Peyer's patch (tissue), 4 donors: Measurements from ENCODE around the gene TBC1D2B. TPM values are rescaled to one million over a fixed set of nuclear protein-coding genes. Genes with fewer than 3 reads are reported as not detected.

ENCODE experiments used
- DNase-seq, 3 donors: peaks; one replicate each; pipeline ENCODE4 v3.0.0-alpha.2; 2017 to 2019
- H3K27ac ChIP-seq, 4 donors: fragments of 200-600 bp; sonication (generic); one replicate each; pipeline ENCODE4 v1.5.1; 2016 to 2019
- H3K27me3 ChIP-seq, 2 donors: fragments of 200-600 bp; sonication (generic); one replicate each; pipeline ENCODE4 v1.5.1; 2019
- H3K36me3 ChIP-seq, 3 donors: fragments of 200-600 bp; sonication (generic); one replicate each; pipeline ENCODE4 v1.5.1; 2016 to 2019
- H3K4me1 ChIP-seq, 4 donors: fragments of 200-600 bp; sonication (generic); one replicate each; pipeline ENCODE4 v1.5.1; 2016 to 2019
- H3K4me3 ChIP-seq, 4 donors: fragments of 200-600 bp; sonication (generic); 1 replicate in 3 of 4; 2 replicates in 1 of 4; pipeline ENCODE4 v1.5.1; 2016 to 2019; ENCODE audit warnings: mild to moderate bottlenecking in 1 of 4
- H3K9me3 ChIP-seq, 4 donors: fragments of 200-600 bp; sonication (generic); one replicate each; pipeline ENCODE4 v1.5.1; 2016 to 2019; ENCODE audit warnings: mild to moderate bottlenecking in 1 of 4
- POLR2A ChIP-seq, 2 donors: fragments of 450-650 bp; IDR thresholded peaks; one replicate each; pipeline ENCODE4 v1.5.1; 2017; ENCODE audit warnings: antibody characterized with exemption in 2 of 2, mild to moderate bottlenecking in 2 of 2, moderate library complexity in 2 of 2
- total RNA-seq, 4 donors: library from RNA; depleted of rRNA; stranded (reverse); fragments of >200 nt; gene quantifications; one replicate each; pipeline ENCODE4 v1.1.0, GENCODE V29; 2016
- TF ChIP-seq, protein P1 (sequence below), 6 experiments: fragments of 450-650 bp in 4 of 6; fragments of 200-600 bp in 2 of 6; sonication (generic) in 1 of 6; IDR thresholded peaks; one replicate each; pipeline ENCODE4 v1.5.1; 2017 to 2019; ENCODE audit warnings: antibody characterized with exemption in 6 of 6, mild to moderate bottlenecking in 3 of 6, moderate library complexity in 1 of 6

The TBC1D2B gene
- total RNA-seq, 4 donors from 2014 or later, result 52.9 to 94.9 (median 72.4) TPM

DNA sequence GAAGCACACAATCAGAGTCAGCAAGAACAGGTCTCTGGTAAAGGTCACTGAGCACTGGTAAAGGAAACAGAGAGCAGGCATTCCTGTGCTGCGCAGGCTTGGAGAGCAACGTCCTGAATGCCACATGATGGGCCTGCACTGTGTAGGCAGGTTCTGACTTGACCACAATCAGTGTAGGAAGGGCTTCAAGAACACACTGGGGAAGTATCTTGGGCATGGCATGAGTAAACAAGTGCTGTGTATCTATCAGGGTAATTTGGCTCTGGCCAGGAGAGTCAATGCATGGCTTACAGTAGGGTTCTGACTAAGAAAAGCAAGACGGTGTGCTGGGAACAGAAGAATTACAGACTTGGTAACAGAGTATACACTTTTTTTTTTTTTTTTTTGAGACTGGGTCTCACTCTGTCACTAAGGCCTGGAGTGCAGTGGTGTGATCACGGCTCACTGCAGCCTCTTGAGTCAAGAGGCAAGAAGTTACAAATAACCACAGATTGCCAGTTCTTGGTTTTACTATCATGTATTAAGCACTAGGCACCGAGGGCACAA is 30.6 kb downstream of the TBC1D2B start:
- peaks cover 0 to 27% (median 0%) of the 10 kb centered on the region in 3 donors for H3K36me3 ChIP-seq

GRCh38 chr15:78045189-78045588 is 32.3 kb downstream of the TBC1D2B start:
- no peak for DNase-seq
- Histone ChIP-seq H3K4me1 (peaks cover 3 to 67% (median 20%) of the 10 kb centered on the region in 4 donors), H3K4me3 (no peak overlapping the region), H3K36me3 (peaks cover 0 to 27% (median 0%) of the 10 kb centered on the region in 3 donors), H3K27me3 (no peaks in the 10 kb centered on the region), H3K27ac (peak overlapping the region; percentile 30 to 57 (median 56)), H3K9me3 (no peaks in the 10 kb centered on the region)
- TF ChIP-seq POLR2A (IDR thresholded peaks at IDR 0.05), result no peak
- TF ChIP-seq, protein P1, sequence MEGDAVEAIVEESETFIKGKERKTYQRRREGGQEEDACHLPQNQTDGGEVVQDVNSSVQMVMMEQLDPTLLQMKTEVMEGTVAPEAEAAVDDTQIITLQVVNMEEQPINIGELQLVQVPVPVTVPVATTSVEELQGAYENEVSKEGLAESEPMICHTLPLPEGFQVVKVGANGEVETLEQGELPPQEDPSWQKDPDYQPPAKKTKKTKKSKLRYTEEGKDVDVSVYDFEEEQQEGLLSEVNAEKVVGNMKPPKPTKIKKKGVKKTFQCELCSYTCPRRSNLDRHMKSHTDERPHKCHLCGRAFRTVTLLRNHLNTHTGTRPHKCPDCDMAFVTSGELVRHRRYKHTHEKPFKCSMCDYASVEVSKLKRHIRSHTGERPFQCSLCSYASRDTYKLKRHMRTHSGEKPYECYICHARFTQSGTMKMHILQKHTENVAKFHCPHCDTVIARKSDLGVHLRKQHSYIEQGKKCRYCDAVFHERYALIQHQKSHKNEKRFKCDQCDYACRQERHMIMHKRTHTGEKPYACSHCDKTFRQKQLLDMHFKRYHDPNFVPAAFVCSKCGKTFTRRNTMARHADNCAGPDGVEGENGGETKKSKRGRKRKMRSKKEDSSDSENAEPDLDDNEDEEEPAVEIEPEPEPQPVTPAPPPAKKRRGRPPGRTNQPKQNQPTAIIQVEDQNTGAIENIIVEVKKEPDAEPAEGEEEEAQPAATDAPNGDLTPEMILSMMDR (IDR thresholded peaks at IDR 0.05), result no peak

More for the DNA sequence above, 30.6 kb downstream of the TBC1D2B start:
- TF ChIP-seq, protein P1 (IDR thresholded peaks at IDR 0.05), result no peak
- no peak for TF ChIP-seq POLR2A (IDR thresholded peaks at IDR 0.05)
- H3K4me3 ChIP-seq, result no peak overlapping the region
- no peaks in the 10 kb centered on the region for H3K9me3 ChIP-seq
- no peak for DNase-seq
- no peaks in the 10 kb centered on the region for H3K27me3 ChIP-seq
- H3K4me1 ChIP-seq, result peaks cover 4 to 84% (median 28%) of the 10 kb centered on the region in 4 donors
- peak overlapping the region; percentile 64 to 71 (median 68) for H3K27ac ChIP-seq

DNA sequence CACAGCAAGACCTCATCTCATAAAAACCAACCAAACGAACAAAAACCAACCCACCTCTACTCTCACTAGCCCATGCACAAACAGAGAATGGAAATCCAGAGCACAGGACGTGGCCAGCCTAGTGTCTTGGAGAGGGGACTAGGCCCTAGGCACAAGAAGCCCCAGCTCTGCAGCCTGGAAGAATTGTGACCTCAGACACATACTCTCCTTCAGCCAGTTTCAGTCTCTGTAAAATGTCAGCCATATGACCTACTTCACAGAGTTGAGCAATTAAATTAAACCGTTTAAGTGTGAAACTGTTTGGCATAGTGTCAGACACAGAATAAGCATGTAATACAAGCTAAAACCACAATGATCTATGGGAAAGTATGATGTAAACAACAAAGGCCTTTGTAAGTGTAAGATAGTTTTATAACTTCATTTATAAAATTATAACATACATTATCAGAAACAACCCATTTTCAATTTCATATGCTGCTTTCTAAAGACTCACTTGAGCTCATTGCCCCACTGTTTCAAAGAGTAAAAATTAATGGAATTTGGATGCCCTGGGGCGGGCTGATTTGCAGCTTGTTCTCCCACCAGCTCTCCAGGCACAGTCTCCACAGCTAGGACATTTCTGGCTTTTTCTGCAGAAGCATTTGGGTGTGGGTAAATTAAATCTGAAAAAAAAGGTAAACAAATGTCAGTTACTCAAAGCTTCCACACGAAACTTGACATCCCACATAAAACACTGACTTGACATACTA is 32.9 kb downstream of the TBC1D2B start:
- no peak for DNase-seq
- Histone ChIP-seq H3K9me3 (no peaks in the 10 kb centered on the region), H3K27ac (peak overlapping the region; percentile 30 to 57 (median 56)), H3K27me3 (no peaks in the 10 kb centered on the region), H3K4me3 (no peak overlapping the region), H3K4me1 (peaks cover 3 to 61% (median 16%) of the 10 kb centered on the region in 4 donors), H3K36me3 (peaks cover 0 to 27% (median 0%) of the 10 kb centered on the region in 3 donors)
- TF ChIP-seq, protein P1 (IDR thresholded peaks at IDR 0.05), result peak in 1 of 6 experiments; percentile 1
- TF ChIP-seq POLR2A (IDR thresholded peaks at IDR 0.05), result no peak

DNA sequence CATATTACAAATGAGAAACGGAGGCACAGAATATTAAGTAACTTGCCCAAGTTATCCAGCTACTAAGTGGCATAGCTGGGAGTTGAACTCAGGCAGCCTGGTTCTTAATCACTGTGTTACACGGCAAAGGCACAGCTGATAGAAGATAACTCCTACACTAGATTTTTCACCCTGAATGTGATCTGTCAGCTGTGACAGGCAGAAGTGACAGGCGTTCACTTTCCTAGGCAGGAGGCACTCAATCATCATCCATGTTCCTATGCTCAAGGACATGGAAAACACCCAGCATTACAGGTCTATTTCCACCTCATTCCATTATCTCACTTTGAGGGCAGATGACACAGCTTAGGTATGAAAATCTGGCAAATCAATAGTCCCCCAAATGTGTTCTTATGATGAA is 35.6 kb downstream of the TBC1D2B start:
- peaks cover 0 to 55% (median 11%) of the 10 kb centered on the region in 4 donors for H3K4me1 ChIP-seq

GRCh38 chr15:78040653-78041244 is 36.8 kb downstream of the TBC1D2B start:
- Histone ChIP-seq H3K4me3 (no peak overlapping the region), H3K27ac (peak overlapping the region in 2 of 4 donors; percentile 25 to 43), H3K27me3 (no peaks in the 10 kb centered on the region), H3K4me1 (peaks cover 0 to 43% (median 12%) of the 10 kb centered on the region in 4 donors), H3K36me3 (peaks cover 0 to 27% (median 0%) of the 10 kb centered on the region in 3 donors), H3K9me3 (no peaks in the 10 kb centered on the region)
- TF ChIP-seq, protein P1 (IDR thresholded peaks at IDR 0.05), result no peak
- TF ChIP-seq POLR2A (IDR thresholded peaks at IDR 0.05), result no peak
- no peak for DNase-seq

More for the DNA sequence above, 35.6 kb downstream of the TBC1D2B start:
- Histone ChIP-seq H3K36me3 (peaks cover 0 to 27% (median 0%) of the 10 kb centered on the region in 3 donors), H3K27ac (peak overlapping the region in 1 of 4 donors; percentile 38), H3K27me3 (no peaks in the 10 kb centered on the region), H3K4me3 (no peak overlapping the region), H3K9me3 (no peaks in the 10 kb centered on the region)
- no peak for TF ChIP-seq POLR2A (IDR thresholded peaks at IDR 0.05)
- TF ChIP-seq, protein P1 (IDR thresholded peaks at IDR 0.05), result no peak
- no peak for DNase-seq
